Calu3 (cell line): Measurements from ENCODE around the gene TOR4A. TPM values are rescaled to one million over a fixed set of nuclear protein-coding genes. Genes with fewer than 3 reads are reported as not detected.

Experiments used
- BruUV-seq: library from RNA; stranded (reverse); fragments of 400-500 nt; replicated peaks from 2 replicates; lab custom pipeline; 2021; lab: Mats Ljungman, UMichigan
- CTCF ChIA-PET: fragments of 300-600 bp; sonication (Branson Sonifier 250); formaldehyde crosslinking; loops from one replicate; lab custom pipeline; 2022; ENCODE audit warnings: antibody characterized with exemption; lab: Charles Lee
- DNase-seq: peaks from one replicate; pipeline ENCODE4 v3.0.0; 2022
- H3K27ac Mint-ChIP-seq: one replicate; pipeline ENCODE4 v1.8.0; 2022; ENCODE audit warnings: mixed read lengths; ENCODE audit not compliant: unreplicated experiment
- H3K27me3 Mint-ChIP-seq: one replicate; pipeline ENCODE4 v1.8.0; 2022; ENCODE audit warnings: mixed read lengths; ENCODE audit not compliant: unreplicated experiment
- H3K36me3 Mint-ChIP-seq: one replicate; pipeline ENCODE4 v1.8.0; 2022; ENCODE audit warnings: mild to moderate bottlenecking, moderate library complexity, mixed read lengths; ENCODE audit not compliant: insufficient read depth, unreplicated experiment
- H3K4me1 Mint-ChIP-seq: one replicate; pipeline ENCODE4 v1.8.0; 2022; ENCODE audit warnings: mild to moderate bottlenecking, low read depth, mixed read lengths; ENCODE audit not compliant: unreplicated experiment
- H3K4me3 Mint-ChIP-seq: one replicate; pipeline ENCODE4 v1.8.0; 2022; ENCODE audit warnings: mild to moderate bottlenecking, low read depth, moderate library complexity, mixed read lengths; ENCODE audit not compliant: unreplicated experiment
- H3K9me3 Mint-ChIP-seq: one replicate; pipeline ENCODE4 v1.8.0; 2022; ENCODE audit warnings: low read depth, mixed read lengths; ENCODE audit not compliant: unreplicated experiment
- CTCF ChIP-seq: fragments of 200-600 bp; IDR thresholded peaks from one replicate; pipeline ENCODE4 v1.8.0; 2022; ENCODE audit warnings: antibody characterized with exemption; ENCODE audit not compliant: unreplicated experiment
- intact Hi-C: fragments of 100-400 bp; cut with micrococcal nuclease; formaldehyde crosslinking; loops from one replicate; pipeline ENCODE4 v1.10.0; 2022; ENCODE audit not compliant: unreplicated experiment
- total RNA-seq: library from RNA; stranded (reverse); gene quantifications from 2 replicates; pipeline ENCODE4 v1.2.3, GENCODE V29; 2022

The TOR4A gene
- total RNA-seq, 1 experiment from 2014 or later, result 51.8 TPM

GRCh38 chr9:137266162-137266527, 11.4 kb upstream of the TOR4A start:
- no TSS peak for BruUV-seq
- Mint-ChIP-seq H3K9me3 (no peaks in the 10 kb centered on the region), H3K4me1 (peaks cover 18% of the 10 kb centered on the region), H3K27me3 (no peaks in the 10 kb centered on the region), H3K36me3 (peaks cover 44% of the 10 kb centered on the region), H3K27ac (no peak overlapping the region), H3K4me3 (no peak overlapping the region)
- no peak for TF ChIP-seq CTCF
- intact Hi-C loops, result no loop called here
- no peak for DNase-seq
- CTCF ChIA-PET, result no interaction called here

GRCh38 chr9:137266585-137267453, 10.7 kb upstream of the TOR4A start:
- BruUV-seq, result no TSS peak
- Mint-ChIP-seq H3K4me3 (no peak overlapping the region), H3K9me3 (no peaks in the 10 kb centered on the region), H3K4me1 (peaks cover 13% of the 10 kb centered on the region), H3K27ac (no peak overlapping the region), H3K27me3 (no peaks in the 10 kb centered on the region), H3K36me3 (peaks cover 42% of the 10 kb centered on the region)
- CTCF ChIA-PET, result interaction anchor here (0.6 kb wide), 1 partner anchor 38 kb away, joined by 3 read pairs; no protein-coding TSS in a partner anchor
- intact Hi-C loops, result no loop called here
- no peak for TF ChIP-seq CTCF
- no peak for DNase-seq

- no TSS peak for BruUV-seq
- Mint-ChIP-seq H3K27me3 (no peaks in the 10 kb centered on the region), H3K27ac (no peak overlapping the region), H3K4me3 (no peak overlapping the region), H3K9me3 (no peaks in the 10 kb centered on the region), H3K36me3 (peaks cover 41% of the 10 kb centered on the region), H3K4me1 (peaks cover 10% of the 10 kb centered on the region)
- CTCF ChIA-PET, result no interaction called here
- intact Hi-C loops, result no loop called here
- TF ChIP-seq CTCF, result no peak
- no peak for DNase-seq
Measured at GRCh38 chr9:137267933-137268355, 9.6 kb upstream of the TOR4A start.

- peaks cover 44% of the 10 kb centered on the region for H3K36me3 Mint-ChIP-seq
Measured at GRCh38 chr9:137268538-137269201, 8.9 kb upstream of the TOR4A start.

More at GRCh38 chr9:137268538-137269201, 8.9 kb upstream of the TOR4A start:
- H3K4me3 Mint-ChIP-seq, result no peak overlapping the region
- H3K4me1 Mint-ChIP-seq, result peaks cover 10% of the 10 kb centered on the region
- no peak for DNase-seq
- CTCF ChIA-PET, result no interaction called here
- no peak overlapping the region for H3K27ac Mint-ChIP-seq
- BruUV-seq, result no TSS peak
- intact Hi-C loops, result no loop called here
- H3K27me3 Mint-ChIP-seq, result no peaks in the 10 kb centered on the region
- no peaks in the 10 kb centered on the region for H3K9me3 Mint-ChIP-seq
- TF ChIP-seq CTCF, result no peak
